Right atrium auricular region (tissue), 2 donors: ENCODE data around the gene CAPS2. TPM values are rescaled to one million over a fixed set of nuclear protein-coding genes. Genes with fewer than 3 reads are reported as not detected.

Source experiments
- DNase-seq: peaks from one replicate; pipeline ENCODE4 v3.0.0-alpha.2; 2019; ENCODE audit warnings: low spot score
- H3K27ac ChIP-seq, 2 donors: fragments of 200-600 bp; sonication (generic); 1 replicate in 1 of 2; 2 replicates in 1 of 2; pipeline ENCODE4 v1.5.1; 2016 to 2019
- H3K27me3 ChIP-seq, 2 donors: fragments of 200-600 bp; sonication (generic); one replicate each; pipeline versions ENCODE4 v1.5.1 to v1.6.0; 2017 to 2019
- H3K36me3 ChIP-seq: fragments of 200-600 bp; sonication (generic); one replicate; pipeline ENCODE4 v1.5.1; 2016
- H3K4me1 ChIP-seq, 2 donors: fragments of 200-600 bp; sonication (generic); one replicate each; pipeline versions ENCODE4 v1.5.1 to v1.6.0; 2017 to 2019
- H3K4me3 ChIP-seq, 2 donors: fragments of 200-600 bp; sonication (generic); 1 replicate in 1 of 2; 2 replicates in 1 of 2; pipeline ENCODE4 v1.5.1; 2017 to 2019; ENCODE audit warnings: mild to moderate bottlenecking in 1 of 2, moderate library complexity in 1 of 2
- H3K9me3 ChIP-seq, 2 donors: fragments of 200-600 bp; sonication (generic); one replicate each; pipeline ENCODE4 v1.5.1; 2019
- CTCF ChIP-seq, 2 donors: fragments of 200-600 bp; sonication (generic); IDR thresholded peaks; one replicate each; pipeline ENCODE4 v1.5.1; 2019; ENCODE audit warnings: antibody characterized with exemption in 2 of 2
- total RNA-seq, 2 donors: library from RNA; depleted of rRNA; stranded (reverse); fragments of >200 nt; gene quantifications; one replicate each; pipeline ENCODE4 v1.1.0, GENCODE V29; 2016

CAPS2 gene
- total RNA-seq, 2 donors from 2014 or later: 7.3 to 11.3 TPM

DNA sequence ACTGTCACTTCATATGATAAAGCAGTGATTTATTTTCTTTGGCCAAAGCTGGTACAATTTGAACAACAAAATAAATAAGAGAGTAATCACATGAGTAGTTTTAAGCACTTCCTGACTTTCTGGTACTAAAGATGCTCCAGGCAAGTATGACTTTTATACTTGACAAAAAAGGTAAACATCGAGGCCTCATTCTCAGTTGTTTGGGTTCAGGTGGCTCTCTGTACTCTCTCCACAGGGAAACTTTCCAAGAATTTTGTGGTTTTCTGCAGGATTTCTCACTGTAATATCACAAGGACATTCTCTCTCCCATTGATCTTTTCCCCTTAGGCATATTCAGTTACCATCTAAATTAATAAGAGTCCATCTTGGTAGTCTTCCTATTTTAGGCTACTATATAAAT is 93.9 kb downstream of the CAPS2 start:
- H3K36me3 ChIP-seq: no peaks in the 10 kb centered on the region
- no peak for DNase-seq
- no peak overlapping the region for H3K27ac ChIP-seq
- no peaks in the 10 kb centered on the region for H3K27me3 ChIP-seq
- H3K9me3 ChIP-seq: peaks cover 0 to 18% of the 10 kb centered on the region in 2 donors
- H3K4me1 ChIP-seq: no peaks in the 10 kb centered on the region
- H3K4me3 ChIP-seq: no peak overlapping the region
- TF ChIP-seq CTCF (IDR thresholded peaks at IDR 0.05): no peak

- no peaks in the 10 kb centered on the region for H3K36me3 ChIP-seq
- H3K4me3 ChIP-seq: no peak overlapping the region
- peaks cover 0 to 11% of the 10 kb centered on the region in 2 donors for H3K9me3 ChIP-seq
- DNase-seq: no peak
- H3K4me1 ChIP-seq: no peaks in the 10 kb centered on the region
- no peak overlapping the region for H3K27ac ChIP-seq
- no peak for TF ChIP-seq CTCF (IDR thresholded peaks at IDR 0.05)
- H3K27me3 ChIP-seq: no peaks in the 10 kb centered on the region
Observed at GRCh38 chr12:75227132-75227531, 103.0 kb downstream of the CAPS2 start.

Other genes starting within 250 kb of the CAPS2 start
- not detected for gene KCNC2, start 120.5 kb downstream of the CAPS2 start, total RNA-seq
- gene GLIPR1L1, start 4.3 kb upstream of the CAPS2 start, total RNA-seq: not detected
- 1 to 10 TPM; 2.3 to 3.8 TPM for gene GLIPR1L2, start 60.8 kb upstream of the CAPS2 start, total RNA-seq
- gene GLIPR1, start 150.4 kb upstream of the CAPS2 start, total RNA-seq: 10 to 100 TPM in 1 of 2 donors, 1 to 10 TPM in 1; 6.4 to 14.1 TPM
- 10 to 100 TPM; 12.3 to 23.8 TPM for gene KRR1, start 181.3 kb upstream of the CAPS2 start, total RNA-seq